ENCODE measurements around the gene ETFBKMT.
"Not testable (repeated sequence)": the region's sequence is repeated elsewhere in the genome, so short reads cannot be mapped to it uniquely, and the experiment has no call there.

Gene ETFBKMT

GRCh38 chr12:31718542-31719198 lies 59.2 kb downstream of the ETFBKMT start:
- DNase-seq (ENCODE audit: low read depth in 2 of 2), result not testable (repeated sequence)

- no peak for DNase-seq (ENCODE audit: low read depth in 2 of 2)
Measured at GRCh38 chr12:31722580-31722979, 63.1 kb downstream of the ETFBKMT start.
